ENCODE data around the gene MRS2.
"Not testable (repeated sequence)": the region's sequence is repeated elsewhere in the genome, so short reads cannot be mapped to it uniquely, and the experiment has no call there.

The MRS2 gene

GRCh38 chr6:24376871-24377270 lies 25.9 kb upstream of the MRS2 start:
- TF ChIP-seq CTCF (IDR thresholded peaks at IDR 0.05) = no peak
- intact Hi-C loops (cut with DNase I; ENCODE audit: low total_unique reads) = no loop called here
- Histone ChIP-seq H3K4me1 (no peaks in the 10 kb centered on the region), H3K9me3 (no peaks in the 10 kb centered on the region), H3K27me3 (no peaks in the 10 kb centered on the region), H3K36me3 (no peaks in the 10 kb centered on the region), H3K27ac (no peak overlapping the region), H3K4me3 (no peak overlapping the region)
- DNase-seq = no peak

GRCh38 chr6:24378473-24379097 lies 24.2 kb upstream of the MRS2 start:
- intact Hi-C loops (cut with DNase I; ENCODE audit: low total_unique reads) = no loop called here
- Histone ChIP-seq H3K4me3 (no peak overlapping the region), H3K36me3 (no peaks in the 10 kb centered on the region), H3K4me1 (no peaks in the 10 kb centered on the region), H3K27me3 (no peaks in the 10 kb centered on the region), H3K27ac (no peak overlapping the region), H3K9me3 (no peaks in the 10 kb centered on the region)
- no peak for TF ChIP-seq CTCF (IDR thresholded peaks at IDR 0.05)
- DNase-seq = no peak

GRCh38 chr6:24381476-24382219 lies 21.1 kb upstream of the MRS2 start:
- H3K36me3 ChIP-seq = no peaks in the 10 kb centered on the region
- H3K4me1 ChIP-seq = no peaks in the 10 kb centered on the region
- intact Hi-C loops (cut with DNase I; ENCODE audit: low total_unique reads) = no loop called here
- TF ChIP-seq CTCF (IDR thresholded peaks at IDR 0.05) = no peak
- no peak for DNase-seq
- no peak overlapping the region for H3K4me3 ChIP-seq
- no peaks in the 10 kb centered on the region for H3K9me3 ChIP-seq
- no peak overlapping the region for H3K27ac ChIP-seq
- H3K27me3 ChIP-seq = no peaks in the 10 kb centered on the region

- Histone ChIP-seq H3K36me3 (no peaks in the 10 kb centered on the region), H3K27ac (no peak overlapping the region), H3K4me3 (no peak overlapping the region), H3K27me3 (no peaks in the 10 kb centered on the region), H3K4me1 (no peaks in the 10 kb centered on the region), H3K9me3 (no peaks in the 10 kb centered on the region)
- no peak for TF ChIP-seq CTCF (IDR thresholded peaks at IDR 0.05)
- intact Hi-C loops (cut with DNase I; ENCODE audit: low total_unique reads) = no loop called here
- DNase-seq = no peak
These were observed 20.6 kb upstream of the MRS2 start for GRCh38 chr6:24382220-24382540.

- H3K9me3 ChIP-seq; H3K27ac ChIP-seq; H3K4me3 ChIP-seq; H3K36me3 ChIP-seq; H3K27me3 ChIP-seq; DNase-seq; H3K4me1 ChIP-seq; intact Hi-C loops (cut with DNase I; ENCODE audit: low total_unique reads): not testable (repeated sequence)
These were observed 19.7 kb upstream of the MRS2 start for GRCh38 chr6:24382891-24383494.

- H3K4me1 ChIP-seq; H3K36me3 ChIP-seq; H3K27me3 ChIP-seq; intact Hi-C loops (cut with DNase I; ENCODE audit: low total_unique reads); H3K27ac ChIP-seq; H3K9me3 ChIP-seq; H3K4me3 ChIP-seq; DNase-seq: not testable (repeated sequence)
These were observed 18.2 kb upstream of the MRS2 start for GRCh38 chr6:24384369-24385130.

Measured in tibial artery (tissue), 4 donors.